Measurements from ENCODE around the gene MYO9B. TPM values are rescaled to one million over a fixed set of nuclear protein-coding genes. Genes with fewer than 3 reads are reported as not detected.

MYO9B gene
- polyA plus RNA-seq, 2 of the 4 experiments (the other 2 are of a cell fraction), result 13.0 to 27.7 TPM

DNA sequence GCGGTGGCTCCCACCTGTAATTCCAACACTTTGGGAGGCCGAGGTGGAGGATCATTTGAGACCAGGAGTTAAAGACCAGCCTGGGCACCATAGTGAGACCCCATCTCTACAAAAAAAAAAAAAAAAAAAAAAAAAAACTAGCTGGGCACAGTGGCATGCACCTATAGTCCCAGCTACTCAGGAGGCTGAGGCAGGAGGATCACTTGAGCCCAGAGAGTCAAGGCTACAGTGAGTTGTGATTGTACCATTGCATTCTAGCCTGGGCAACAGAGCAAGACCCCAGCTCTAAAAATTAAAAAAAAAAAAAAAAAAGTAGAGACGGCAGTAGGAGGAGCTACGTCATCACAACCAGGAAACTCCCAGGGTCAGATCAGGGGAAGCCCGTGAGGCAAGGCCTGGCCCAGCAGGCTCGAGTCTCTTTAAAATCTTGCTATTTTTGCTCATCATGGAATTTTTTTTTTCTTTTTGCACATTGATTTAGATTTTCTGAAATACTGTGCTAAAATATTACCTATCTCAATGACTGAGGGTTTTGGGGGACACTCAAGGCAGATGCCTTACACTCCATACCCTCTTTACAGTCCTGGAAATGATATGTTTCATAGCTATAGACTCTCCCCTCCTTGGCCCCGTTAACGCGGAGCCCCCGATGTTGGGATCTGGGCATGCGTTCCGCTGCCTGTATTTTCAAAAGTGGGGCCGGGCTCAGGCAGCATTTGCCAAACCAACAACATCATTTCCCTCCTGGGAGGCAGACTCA lies 95.1 kb downstream of the MYO9B start:
- POLR2A ChIA-PET, result no interaction called here
- whole genome bisulfite sequencing (ENCODE audit: missing lambda C conversion rate), result 82% methylated on average over 12 of the region's 13 CpGs
- FAIRE-seq (no peak), DNase-seq (ENCODE audit: low read depth in 1 of 2, low spot score in 1 of 2) (no peak), ATAC-seq (no peak)
- Histone ChIP-seq H3K4me1 (no peaks in the 10 kb centered on the region), H3K4me2 (no peak overlapping the region), H3K9me3 (no peaks in the 10 kb centered on the region), H3K4me3 (no peak overlapping the region), H3K27ac (no peak overlapping the region)
- CTCF ChIA-PET, result interaction anchor here (0.6 kb wide), 2 partner anchors 60 to 437 kb away, joined by 3 read pairs; no protein-coding TSS in a partner anchor
- TF ChIP-seq CBX2 (IDR thresholded peaks at IDR 0.05; ENCODE audit: borderline replicate concordance, low read depth), result no peak
- TF ChIP-seq, protein P1, sequence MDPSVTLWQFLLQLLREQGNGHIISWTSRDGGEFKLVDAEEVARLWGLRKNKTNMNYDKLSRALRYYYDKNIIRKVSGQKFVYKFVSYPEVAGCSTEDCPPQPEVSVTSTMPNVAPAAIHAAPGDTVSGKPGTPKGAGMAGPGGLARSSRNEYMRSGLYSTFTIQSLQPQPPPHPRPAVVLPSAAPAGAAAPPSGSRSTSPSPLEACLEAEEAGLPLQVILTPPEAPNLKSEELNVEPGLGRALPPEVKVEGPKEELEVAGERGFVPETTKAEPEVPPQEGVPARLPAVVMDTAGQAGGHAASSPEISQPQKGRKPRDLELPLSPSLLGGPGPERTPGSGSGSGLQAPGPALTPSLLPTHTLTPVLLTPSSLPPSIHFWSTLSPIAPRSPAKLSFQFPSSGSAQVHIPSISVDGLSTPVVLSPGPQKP (IDR thresholded peaks at IDR 0.05; ENCODE audit: low read depth, low read length), result no peak

GRCh38 chr19:17171874-17172273 lies 96.3 kb downstream of the MYO9B start:
- FAIRE-seq (no peak), ATAC-seq (no peak), DNase-seq (ENCODE audit: low read depth in 1 of 2, low spot score in 1 of 2) (no peak)
- no peak overlapping the region for H3K4me2 ChIP-seq
- ChIA-PET POLR2A (no interaction called here), CTCF (interaction anchor here (0.8 kb wide), 1 partner anchor 14 kb away, joined by 3 read pairs; no protein-coding TSS in a partner anchor)
- H3K4me3 ChIP-seq, result no peak overlapping the region
- no peak overlapping the region for H3K27ac ChIP-seq
- H3K9me3 ChIP-seq, result no peaks in the 10 kb centered on the region
- WGBS (ENCODE audit: missing lambda C conversion rate), result 95% methylated on average over 7 of the region's 8 CpGs
- TF ChIP-seq, protein P2, sequence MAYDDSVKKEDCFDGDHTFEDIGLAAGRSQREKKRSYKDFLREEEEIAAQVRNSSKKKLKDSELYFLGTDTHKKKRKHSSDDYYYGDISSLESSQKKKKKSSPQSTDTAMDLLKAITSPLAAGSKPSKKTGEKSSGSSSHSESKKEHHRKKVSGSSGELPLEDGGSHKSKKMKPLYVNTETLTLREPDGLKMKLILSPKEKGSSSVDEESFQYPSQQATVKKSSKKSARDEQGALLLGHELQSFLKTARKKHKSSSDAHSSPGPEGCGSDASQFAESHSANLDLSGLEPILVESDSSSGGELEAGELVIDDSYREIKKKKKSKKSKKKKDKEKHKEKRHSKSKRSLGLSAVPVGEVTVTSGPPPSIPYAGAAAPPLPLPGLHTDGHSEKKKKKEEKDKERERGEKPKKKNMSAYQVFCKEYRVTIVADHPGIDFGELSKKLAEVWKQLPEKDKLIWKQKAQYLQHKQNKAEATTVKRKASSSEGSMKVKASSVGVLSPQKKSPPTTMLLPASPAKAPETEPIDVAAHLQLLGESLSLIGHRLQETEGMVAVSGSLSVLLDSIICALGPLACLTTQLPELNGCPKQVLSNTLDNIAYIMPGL (CRISPR knock-in tag; IDR thresholded peaks at IDR 0.05; ENCODE audit: borderline replicate concordance), result no peak
- no peak for TF ChIP-seq RNF2 (IDR thresholded peaks at IDR 0.05; ENCODE audit: borderline replicate concordance, low read depth)
- no peaks in the 10 kb centered on the region for H3K4me1 ChIP-seq

GRCh38 chr19:17172624-17173345 lies 97.2 kb downstream of the MYO9B start:
- CTCF ChIA-PET, result interaction anchor here (0.6 to 1.1 kb wide), 4 partner anchors 35 to 572 kb away, joined by 3 to 7 read pairs (median 4); no protein-coding TSS in a partner anchor
- Histone ChIP-seq H3K4me2 (no peak overlapping the region), H3K4me1 (no peaks in the 10 kb centered on the region), H3K9me3 (no peaks in the 10 kb centered on the region), H3K4me3 (no peak overlapping the region), H3K27ac (no peak overlapping the region)
- FAIRE-seq (no peak), DNase-seq (ENCODE audit: low read depth in 1 of 2, low spot score in 1 of 2) (no peak), ATAC-seq (no peak)
- POLR2A ChIA-PET, result no interaction called here
- TF ChIP-seq RAD21 (conservative IDR thresholded peaks at IDR 0.05 in 1 of 2, IDR thresholded peaks at IDR 0.05 in 1 of 2) (no peak), SMC3 (IDR thresholded peaks at IDR 0.05) (no peak), MAFK (IDR thresholded peaks at IDR 0.05; ENCODE audit: partially characterized antibody) (no peak), SREBF2 (IDR thresholded peaks at IDR 0.05) (no peak), CBX8 (IDR thresholded peaks at IDR 0.05) (no peak), CEBPB (IDR thresholded peaks at IDR 0.05) (no peak), EP300 (IDR thresholded peaks at IDR 0.05) (no peak), EHMT2 (IDR thresholded peaks at IDR 0.05; ENCODE audit: low read depth) (no peak), POLR2A (IDR thresholded peaks at IDR 0.05; ENCODE audit: low read length) (no peak), NFE2L2 (conservative IDR thresholded peaks at IDR 0.05; ENCODE audit: low read length) (no peak), HES2 (IDR thresholded peaks at IDR 0.05) (no peak)
- TF ChIP-seq, protein P3, sequence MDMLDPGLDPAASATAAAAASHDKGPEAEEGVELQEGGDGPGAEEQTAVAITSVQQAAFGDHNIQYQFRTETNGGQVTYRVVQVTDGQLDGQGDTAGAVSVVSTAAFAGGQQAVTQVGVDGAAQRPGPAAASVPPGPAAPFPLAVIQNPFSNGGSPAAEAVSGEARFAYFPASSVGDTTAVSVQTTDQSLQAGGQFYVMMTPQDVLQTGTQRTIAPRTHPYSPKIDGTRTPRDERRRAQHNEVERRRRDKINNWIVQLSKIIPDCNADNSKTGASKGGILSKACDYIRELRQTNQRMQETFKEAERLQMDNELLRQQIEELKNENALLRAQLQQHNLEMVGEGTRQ (IDR thresholded peaks at IDR 0.05), result no peak
- whole genome bisulfite sequencing (ENCODE audit: missing lambda C conversion rate), result 92% methylated on average over 7 of the region's 33 CpGs

Measured in A549 (cell line).